H9 (cell line): ENCODE measurements around the gene RPAIN. TPM values are rescaled to one million over a fixed set of nuclear protein-coding genes. Genes with fewer than 3 reads are reported as not detected.

Experiments used
- DNase-seq: peaks from one replicate; pipeline ENCODE4 v3.0.0-alpha.2; 2017
- H2AFZ ChIP-seq: one replicate; pipeline ENCODE4 v1.6.1; 2013; ENCODE audit warnings: mild to moderate bottlenecking, low read length, control low read depth, moderate library complexity
- H2AK5ac ChIP-seq: 2 replicates; pipeline ENCODE4 v1.6.1; 2013; ENCODE audit warnings: low read length, control low read depth, mixed read lengths; ENCODE audit not compliant: insufficient read length
- H2BK120ac ChIP-seq: one replicate; pipeline ENCODE4 v1.6.1; 2013; ENCODE audit warnings: low read depth, mild to moderate bottlenecking, low read length, control low read depth, inconsistent platforms; ENCODE audit not compliant: poor library complexity, severe bottlenecking
- H2BK12ac ChIP-seq: 2 replicates; pipeline ENCODE4 v1.6.1; 2013; ENCODE audit warnings: low read length, control low read depth, mixed read lengths, low read depth; ENCODE audit not compliant: insufficient read length
- H2BK15ac ChIP-seq: 2 replicates; pipeline ENCODE4 v1.6.1; 2013; ENCODE audit warnings: low read depth, low read length, control low read depth
- H2BK20ac ChIP-seq: one replicate; pipeline ENCODE4 v1.6.1; 2013; ENCODE audit warnings: low read depth, mild to moderate bottlenecking, low read length, control low read depth, inconsistent platforms; ENCODE audit not compliant: poor library complexity, severe bottlenecking
- H2BK5ac ChIP-seq: 2 replicates; pipeline ENCODE4 v1.6.1; 2013; ENCODE audit warnings: low read length, control low read depth, mixed read lengths; ENCODE audit not compliant: insufficient read length
- H3K14ac ChIP-seq: 2 replicates; pipeline ENCODE4 v1.6.1; 2013; ENCODE audit warnings: low read length, control low read depth; ENCODE audit not compliant: insufficient read depth
- H3K18ac ChIP-seq: 2 replicates; pipeline ENCODE4 v1.6.1; 2013; ENCODE audit warnings: low read depth, mild to moderate bottlenecking, mixed read lengths, low read length, control low read depth; ENCODE audit not compliant: insufficient read length
- H3K23ac ChIP-seq: 2 replicates; pipeline ENCODE4 v1.6.1; 2013; ENCODE audit warnings: low read length, control low read depth, mixed read lengths, low read depth; ENCODE audit not compliant: insufficient read length
- H3K23me2 ChIP-seq: 2 replicates; pipeline ENCODE4 v1.6.1; 2013; ENCODE audit warnings: low read depth, mild to moderate bottlenecking, mixed read lengths, low read length, control low read depth; ENCODE audit not compliant: insufficient read length, poor library complexity, severe bottlenecking
- H3K27ac ChIP-seq: 2 replicates; pipeline ENCODE4 v1.5.1; 2013; ENCODE audit warnings: low read length, control low read depth, mixed read lengths, low read depth; ENCODE audit not compliant: insufficient read length
- H3K27me3 ChIP-seq: 2 replicates; pipeline ENCODE4 v1.6.1; 2013; ENCODE audit warnings: low read length, control low read depth, inconsistent platforms; ENCODE audit not compliant: insufficient read depth
- H3K4ac ChIP-seq: 2 replicates; pipeline ENCODE4 v1.6.1; 2013; ENCODE audit warnings: low read depth, mild to moderate bottlenecking, control low read depth, inconsistent platforms, low read length, moderate library complexity
- H3K4me1 ChIP-seq: 2 replicates; pipeline ENCODE4 v1.6.1; 2013; ENCODE audit warnings: low read length, control low read depth, inconsistent platforms; ENCODE audit not compliant: insufficient read depth
- H3K4me2 ChIP-seq: 2 replicates; pipeline ENCODE4 v1.6.1; 2013; ENCODE audit warnings: low read length, control low read depth, mixed read lengths; ENCODE audit not compliant: insufficient read length, insufficient read depth
- H3K56ac ChIP-seq: 2 replicates; pipeline ENCODE4 v1.6.1; 2013; ENCODE audit warnings: low read depth, mild to moderate bottlenecking, mixed read lengths, low read length, control low read depth; ENCODE audit not compliant: insufficient read length
- H3K79me1 ChIP-seq: 2 replicates; pipeline ENCODE4 v1.6.1; 2013; ENCODE audit warnings: low read depth, mild to moderate bottlenecking, moderate library complexity, low read length, control low read depth, inconsistent platforms; ENCODE audit not compliant: insufficient read depth, poor library complexity, severe bottlenecking
- H3K79me2 ChIP-seq: 2 replicates; pipeline ENCODE4 v1.6.1; 2013; ENCODE audit warnings: low read length, control low read depth, inconsistent platforms; ENCODE audit not compliant: insufficient read depth
- H3K9ac ChIP-seq: 2 replicates; pipeline ENCODE4 v1.6.1; 2013; ENCODE audit warnings: low read length, control low read depth, mixed read lengths; ENCODE audit not compliant: insufficient read length; ENCODE audit errors: extremely low read depth
- H3K9me3 ChIP-seq: one replicate; pipeline ENCODE4 v1.6.1; 2013; ENCODE audit warnings: low read depth, low read length, inconsistent platforms; ENCODE audit not compliant: control insufficient read depth
- H3T11ph ChIP-seq: one replicate; pipeline ENCODE4 v1.6.1; 2013; ENCODE audit warnings: mild to moderate bottlenecking, low read length, control low read depth, inconsistent platforms
- H4K20me1 ChIP-seq: one replicate; pipeline ENCODE4 v1.6.1; 2013; ENCODE audit not compliant: control insufficient read depth, insufficient read length, insufficient read depth
- H4K5ac ChIP-seq: 2 replicates; pipeline ENCODE4 v1.6.1; 2013; ENCODE audit warnings: low read depth, mild to moderate bottlenecking, mixed read lengths, low read length, control low read depth; ENCODE audit not compliant: insufficient read length
- H4K8ac ChIP-seq: replicated peaks from 2 replicates; pipeline ENCODE4 v1.6.1; 2013; ENCODE audit warnings: low read length, control low read depth, mixed read lengths, low read depth; ENCODE audit not compliant: insufficient read length
- H4K91ac ChIP-seq: 2 replicates; pipeline ENCODE4 v1.6.1; 2013; ENCODE audit warnings: low read depth, mild to moderate bottlenecking, moderate library complexity, mixed read lengths, low read length, control low read depth; ENCODE audit not compliant: insufficient read length
- H3K27ac Mint-ChIP-seq, 3 experiments: 2 replicates in 2 of 3; 3 replicates in 1 of 3; pipeline ENCODE4 v1.8.0; 2020 to 2021; ENCODE audit warnings: mixed read lengths in 3 of 3, mild to moderate bottlenecking in 1 of 3, moderate library complexity in 1 of 3
- H3K27me3 Mint-ChIP-seq: 2 replicates; pipeline ENCODE4 v1.8.0; 2021; ENCODE audit warnings: low read depth, mild to moderate bottlenecking, moderate library complexity, mixed read lengths
- H3K36me3 Mint-ChIP-seq, 3 experiments: 2 replicates in 2 of 3; 3 replicates in 1 of 3; pipeline ENCODE4 v1.8.0; 2020 to 2021; ENCODE audit warnings: low read depth in 3 of 3, mixed read lengths in 3 of 3; ENCODE audit not compliant: insufficient read depth in 1 of 3
- H3K4me1 Mint-ChIP-seq, 2 experiments: 2 replicates each; pipeline ENCODE4 v1.8.0; 2020; ENCODE audit warnings: mixed read lengths in 2 of 2
- H3K4me3 Mint-ChIP-seq, 2 experiments: 2 replicates in 1 of 2; 3 replicates in 1 of 2; pipeline ENCODE4 v1.8.0; 2020 to 2021; ENCODE audit warnings: mild to moderate bottlenecking in 2 of 2, mixed read lengths in 2 of 2, moderate library complexity in 1 of 2
- H3K9me3 Mint-ChIP-seq, 2 experiments: 2 replicates in 1 of 2; 3 replicates in 1 of 2; pipeline ENCODE4 v1.8.0; 2020; ENCODE audit warnings: mild to moderate bottlenecking in 2 of 2, mixed read lengths in 2 of 2, moderate library complexity in 1 of 2
- WGBS: extraction: QIAGEN DNeasy Blood & Tissue Kit; methylation state at CpG from one replicate; pipeline ENCODE4 v1.1.7; 2013; ENCODE audit warnings: missing lambda C conversion rate, low lambda C conversion rate, mixed read lengths; ENCODE audit not compliant: insufficient read length; ENCODE audit errors: extremely low coverage; 5-methylcytosine and 5-hydroxymethylcytosine counted together
- total RNA-seq: library from RNA; stranded (reverse); gene quantifications from 2 replicates; pipeline ENCODE4 v1.2.1, GENCODE V29; 2021
- TF ChIP-seq, protein P1 (sequence below): fragments of 200-600 bp; sonication (generic); conservative IDR thresholded peaks from 3 replicates; pipeline ENCODE4 v1.8.0; 2021; ENCODE audit warnings: antibody characterized with exemption, mild to moderate bottlenecking

RPAIN gene
- total RNA-seq, 1 experiment from 2014 or later: 78.9 TPM

DNA sequence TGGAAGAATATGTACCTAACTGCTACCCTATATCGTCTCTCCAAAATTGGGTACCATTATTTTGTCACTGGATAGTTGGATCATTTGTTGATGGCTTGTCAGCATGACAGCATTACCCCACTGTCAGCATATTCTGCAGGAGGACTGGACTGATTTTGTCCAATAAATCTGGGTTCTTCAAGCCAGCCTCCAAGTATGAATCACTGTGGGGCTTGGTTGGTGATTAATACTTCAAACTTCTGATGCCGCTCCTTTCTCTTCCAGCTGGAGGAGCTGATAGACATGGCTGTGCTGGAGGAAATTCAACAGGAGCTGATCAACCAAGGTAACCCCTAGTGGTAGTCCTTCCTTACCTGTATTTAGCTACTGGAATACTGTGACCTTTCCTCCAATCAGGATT lies 2.5 kb downstream of the RPAIN start:
- Histone ChIP-seq H3T11ph (no peak overlapping the region), H3K23ac (no peak overlapping the region), H4K20me1 (no peaks in the 10 kb centered on the region), H4K5ac (no peak overlapping the region), H3K9me3 (no peaks in the 10 kb centered on the region), H3K9ac (no peak overlapping the region), H3K56ac (no peak overlapping the region), H3K23me2 (peaks cover 8% of the 10 kb centered on the region), H3K79me2 (peaks cover 18% of the 10 kb centered on the region; the same call in 1 of the 2 replicates), H3K79me1 (peaks cover 2% of the 10 kb centered on the region), H2BK15ac (no peak overlapping the region), H3K18ac (no peak overlapping the region), H3K4me2 (no peak overlapping the region), H4K8ac (no peak overlapping the region), H3K14ac (no peak overlapping the region), H2AFZ (no peak overlapping the region), H2BK20ac (no peak overlapping the region), H2AK5ac (no peak overlapping the region), H2BK5ac (no peak overlapping the region), H3K4me1 (no peaks in the 10 kb centered on the region), H3K27ac (no peak overlapping the region), H3K4ac (no peak overlapping the region), H3K27me3 (no peaks in the 10 kb centered on the region), H2BK12ac (no peak overlapping the region), H2BK120ac (no peak overlapping the region), H4K91ac (no peak overlapping the region)
- no CpG with 5 or more reads among the region's 2 CpGs for WGBS
- Mint-ChIP-seq H3K4me3 (no peak overlapping the region; a peak in 1 of 5 replicates), H3K27me3 (no peaks in the 10 kb centered on the region), H3K36me3 (peaks cover 36 to 68% (median 60%) of the 10 kb centered on the region in 3 experiments; a peak in 6 of 7 replicates), H3K4me1 (peaks cover 9 to 19% of the 10 kb centered on the region in 2 experiments), H3K9me3 (no peaks in the 10 kb centered on the region), H3K27ac (no peak overlapping the region; a peak in 2 of 7 replicates)
- no peak for DNase-seq
- TF ChIP-seq, protein P1, sequence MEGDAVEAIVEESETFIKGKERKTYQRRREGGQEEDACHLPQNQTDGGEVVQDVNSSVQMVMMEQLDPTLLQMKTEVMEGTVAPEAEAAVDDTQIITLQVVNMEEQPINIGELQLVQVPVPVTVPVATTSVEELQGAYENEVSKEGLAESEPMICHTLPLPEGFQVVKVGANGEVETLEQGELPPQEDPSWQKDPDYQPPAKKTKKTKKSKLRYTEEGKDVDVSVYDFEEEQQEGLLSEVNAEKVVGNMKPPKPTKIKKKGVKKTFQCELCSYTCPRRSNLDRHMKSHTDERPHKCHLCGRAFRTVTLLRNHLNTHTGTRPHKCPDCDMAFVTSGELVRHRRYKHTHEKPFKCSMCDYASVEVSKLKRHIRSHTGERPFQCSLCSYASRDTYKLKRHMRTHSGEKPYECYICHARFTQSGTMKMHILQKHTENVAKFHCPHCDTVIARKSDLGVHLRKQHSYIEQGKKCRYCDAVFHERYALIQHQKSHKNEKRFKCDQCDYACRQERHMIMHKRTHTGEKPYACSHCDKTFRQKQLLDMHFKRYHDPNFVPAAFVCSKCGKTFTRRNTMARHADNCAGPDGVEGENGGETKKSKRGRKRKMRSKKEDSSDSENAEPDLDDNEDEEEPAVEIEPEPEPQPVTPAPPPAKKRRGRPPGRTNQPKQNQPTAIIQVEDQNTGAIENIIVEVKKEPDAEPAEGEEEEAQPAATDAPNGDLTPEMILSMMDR: no peak
